OCI-LY7 (cell line): ENCODE results near the gene PTGDS. TPM values are rescaled to one million over a fixed set of nuclear protein-coding genes. Genes with fewer than 3 reads are reported as not detected.

Source experiments
- BruUV-seq: library from RNA; stranded (reverse); fragments of 400-500 nt; replicated peaks from 2 replicates; lab custom pipeline; 2021; lab: Mats Ljungman, UMichigan
- CTCF ChIA-PET: fragments of 300-600 bp; sonication (Branson Sonifier 250); formaldehyde crosslinking; loops from one replicate; lab custom pipeline; 2022; ENCODE audit warnings: antibody characterized with exemption; ENCODE audit not compliant: unreplicated experiment; lab: Charles Lee
- POLR2A ChIA-PET: fragments of 300-600 bp; sonication (Branson Sonifier 250); formaldehyde crosslinking; loops from one replicate; lab custom pipeline; 2022; ENCODE audit warnings: antibody characterized with exemption; lab: Charles Lee
- DNase-seq: peaks from one replicate; pipeline ENCODE4 v3.0.0-alpha.2; 2015; ENCODE audit warnings: low spot score
- H2AFZ ChIP-seq: fragments of 200-600 bp; sonication (generic), shearing (Covaris generic); 2 replicates; pipeline ENCODE4 v1.6.1; 2014; ENCODE audit warnings: mild to moderate bottlenecking, antibody characterized with exemption, low read length, moderate library complexity
- H3K27ac ChIP-seq: fragments of 200-600 bp; sonication (generic); 2 replicates; pipeline ENCODE4 v1.5.1; 2014; ENCODE audit warnings: mixed run types, low read depth, mild to moderate bottlenecking, moderate library complexity, low read length, inconsistent platforms; ENCODE audit not compliant: poor library complexity, severe bottlenecking
- H3K36me3 ChIP-seq: fragments of 200-600 bp; sonication (generic); 2 replicates; pipeline ENCODE4 v1.6.1; 2014; ENCODE audit warnings: mild to moderate bottlenecking, antibody characterized with exemption, low read length, moderate library complexity, mixed read lengths; ENCODE audit not compliant: insufficient read depth
- H3K4me1 ChIP-seq: fragments of 200-600 bp; sonication (generic); 2 replicates; pipeline ENCODE4 v1.5.1; 2014; ENCODE audit warnings: mild to moderate bottlenecking, low read length; ENCODE audit not compliant: insufficient read depth, poor library complexity, severe bottlenecking
- H3K4me2 ChIP-seq: fragments of 200-600 bp; sonication (generic); 2 replicates; pipeline ENCODE4 v1.6.1; 2014; ENCODE audit warnings: mild to moderate bottlenecking, low read length
- H3K4me3 ChIP-seq: fragments of 200-600 bp; sonication (generic); 2 replicates; pipeline ENCODE4 v1.5.1; 2014; ENCODE audit warnings: mild to moderate bottlenecking, low read depth, low read length; ENCODE audit not compliant: poor library complexity, severe bottlenecking
- H3K79me2 ChIP-seq: fragments of 200-600 bp; sonication (generic); 2 replicates; pipeline ENCODE4 v1.6.1; 2016; ENCODE audit warnings: low read depth, mild to moderate bottlenecking, low read length, moderate library complexity, mixed read lengths; ENCODE audit not compliant: insufficient read depth
- H3K9me2 ChIP-seq: fragments of 200-600 bp; sonication (generic); 2 replicates; pipeline ENCODE4 v1.6.1; 2016; ENCODE audit warnings: mild to moderate bottlenecking, low read length, mixed read lengths; ENCODE audit not compliant: insufficient read depth
- H3K9me3 ChIP-seq: fragments of 200-600 bp; sonication (generic); 2 replicates; pipeline ENCODE4 v1.6.1; 2014; ENCODE audit warnings: mild to moderate bottlenecking, mixed run types, low read length, mixed read lengths
- H4K20me1 ChIP-seq: fragments of 200-600 bp; sonication (generic); 2 replicates; pipeline ENCODE4 v1.6.1; 2014; ENCODE audit warnings: mild to moderate bottlenecking, antibody characterized with exemption, low read length, moderate library complexity, mixed read lengths; ENCODE audit not compliant: insufficient read depth
- EZH2phosphoT487 ChIP-seq: fragments of 200-600 bp; sonication (generic); IDR thresholded peaks from 2 replicates; pipeline ENCODE4 v1.6.1; 2018; ENCODE audit warnings: low read depth, borderline replicate concordance, mild to moderate bottlenecking, mixed run types, antibody characterized with exemption, low read length, moderate library complexity, mixed read lengths
- intact Hi-C: fragments of 100-400 bp; cut with micrococcal nuclease; formaldehyde crosslinking; loops from one replicate; pipeline ENCODE4 v1.10.0; 2022; ENCODE audit not compliant: unreplicated experiment
- total RNA-seq, 2 experiments: library from RNA; depleted of rRNA in 1 of 2; stranded (reverse); fragments of >200 nt in 1 of 2; shearing (Covaris generic) in 1 of 2; gene quantifications; 2 replicates each; pipeline ENCODE4 v1.2.3, GENCODE V29; 2014 to 2022
- TF ChIP-seq, protein P1 (sequence below): fragments of 200-600 bp; sonication (generic); conservative IDR thresholded peaks from 2 replicates; pipeline ENCODE4 v1.5.1; 2014; ENCODE audit warnings: mild to moderate bottlenecking, antibody characterized with exemption, low read length, moderate library complexity, mixed read lengths

The PTGDS gene
- total RNA-seq, 2 experiments from 2014 or later, result not detected

DNA sequence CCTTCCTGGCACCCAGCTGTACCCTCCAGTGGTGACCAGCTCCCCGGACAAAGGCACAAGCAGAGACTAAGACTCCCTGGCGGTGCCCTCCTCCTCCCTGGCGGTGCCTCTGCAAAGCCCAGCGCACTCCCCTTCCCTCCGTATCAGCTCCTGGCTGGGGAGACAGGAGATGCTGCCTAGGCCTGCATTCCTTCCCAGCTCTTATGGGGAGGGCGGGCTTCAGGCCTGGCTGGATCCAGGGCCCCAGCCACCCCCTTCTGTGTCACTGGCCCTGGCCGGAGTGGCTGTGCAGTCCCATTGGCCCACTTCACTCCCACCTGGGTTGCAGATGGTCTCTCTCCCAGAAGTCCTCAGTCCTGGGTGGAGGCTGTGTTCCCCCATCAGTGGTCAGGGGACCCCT, 18.8 kb upstream of the PTGDS start:
- H3K36me3 ChIP-seq, result no peaks in the 10 kb centered on the region

DNA sequence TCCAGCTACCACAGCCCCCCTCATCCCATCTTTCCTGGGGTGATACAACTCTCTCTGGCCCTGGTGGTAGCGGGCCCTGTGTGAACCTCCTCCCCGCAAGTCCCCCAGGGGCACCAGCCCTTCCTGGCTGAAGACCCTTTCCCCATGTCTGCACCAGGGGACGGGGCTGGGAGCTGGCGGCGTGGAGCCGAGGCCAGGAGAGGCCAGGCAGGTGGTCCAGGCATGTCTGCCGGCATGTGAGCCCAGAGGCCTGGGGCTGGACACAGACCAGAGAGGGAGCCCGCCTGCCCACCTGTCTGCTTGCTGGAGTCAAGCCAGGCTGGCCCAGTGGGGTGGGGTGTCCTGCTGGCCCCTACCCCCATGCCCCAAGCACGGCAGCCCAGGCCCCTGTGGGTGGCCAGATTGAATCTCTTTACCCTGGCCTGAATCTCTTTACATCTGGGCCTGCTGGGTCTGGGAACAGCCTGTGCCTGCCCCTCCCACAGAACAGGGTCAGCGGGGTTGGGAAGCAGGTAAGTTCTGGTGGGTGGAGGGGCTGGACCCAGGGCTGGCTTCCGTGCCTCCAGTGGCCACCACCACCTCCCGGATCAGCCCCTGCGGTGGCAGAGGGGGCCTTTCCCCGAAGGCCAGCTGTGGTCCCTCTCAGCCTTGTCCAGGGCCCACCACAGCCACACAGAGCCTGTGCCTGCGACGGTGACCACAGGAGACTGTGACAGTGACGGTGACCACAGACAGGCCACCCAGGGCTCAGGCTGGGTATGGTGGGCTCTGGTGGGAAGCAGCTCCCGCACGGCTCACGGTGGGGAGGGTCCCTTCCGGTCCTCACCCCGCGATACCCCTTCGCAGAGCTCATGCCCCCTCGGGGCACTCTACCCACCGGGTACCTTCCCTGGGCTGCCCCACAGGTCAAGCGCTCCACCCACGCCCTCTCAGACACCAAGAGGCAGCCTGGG, 18.1 kb upstream of the PTGDS start:
- DNase-seq, result no peak
- POLR2A ChIA-PET, result no interaction called here
- H4K20me1 ChIP-seq, result no peaks in the 10 kb centered on the region
- no peaks in the 10 kb centered on the region for H3K36me3 ChIP-seq
- H3K79me2 ChIP-seq, result no peaks in the 10 kb centered on the region
- H2AFZ ChIP-seq, result no peak overlapping the region
- no peaks in the 10 kb centered on the region for H3K9me2 ChIP-seq
- no peak overlapping the region for H3K4me3 ChIP-seq
- H3K4me2 ChIP-seq, result no peak overlapping the region
- H3K9me3 ChIP-seq, result no peaks in the 10 kb centered on the region
- BruUV-seq, result no TSS peak
- no peak overlapping the region for H3K27ac ChIP-seq
- CTCF ChIA-PET, result interaction anchor here (0.6 kb wide), 4 partner anchors 16 to 1034 kb away, joined by 3 to 14 read pairs (median 7); no protein-coding TSS in a partner anchor
- intact Hi-C loops, result no loop called here
- TF ChIP-seq, protein P1, sequence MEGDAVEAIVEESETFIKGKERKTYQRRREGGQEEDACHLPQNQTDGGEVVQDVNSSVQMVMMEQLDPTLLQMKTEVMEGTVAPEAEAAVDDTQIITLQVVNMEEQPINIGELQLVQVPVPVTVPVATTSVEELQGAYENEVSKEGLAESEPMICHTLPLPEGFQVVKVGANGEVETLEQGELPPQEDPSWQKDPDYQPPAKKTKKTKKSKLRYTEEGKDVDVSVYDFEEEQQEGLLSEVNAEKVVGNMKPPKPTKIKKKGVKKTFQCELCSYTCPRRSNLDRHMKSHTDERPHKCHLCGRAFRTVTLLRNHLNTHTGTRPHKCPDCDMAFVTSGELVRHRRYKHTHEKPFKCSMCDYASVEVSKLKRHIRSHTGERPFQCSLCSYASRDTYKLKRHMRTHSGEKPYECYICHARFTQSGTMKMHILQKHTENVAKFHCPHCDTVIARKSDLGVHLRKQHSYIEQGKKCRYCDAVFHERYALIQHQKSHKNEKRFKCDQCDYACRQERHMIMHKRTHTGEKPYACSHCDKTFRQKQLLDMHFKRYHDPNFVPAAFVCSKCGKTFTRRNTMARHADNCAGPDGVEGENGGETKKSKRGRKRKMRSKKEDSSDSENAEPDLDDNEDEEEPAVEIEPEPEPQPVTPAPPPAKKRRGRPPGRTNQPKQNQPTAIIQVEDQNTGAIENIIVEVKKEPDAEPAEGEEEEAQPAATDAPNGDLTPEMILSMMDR, result no peak
- TF ChIP-seq EZH2phosphoT487, result no peak
- no peaks in the 10 kb centered on the region for H3K4me1 ChIP-seq

More for the DNA sequence above, 18.8 kb upstream of the PTGDS start:
- POLR2A ChIA-PET, result no interaction called here
- CTCF ChIA-PET, result interaction anchor here (0.6 kb wide), 1 partner anchor 15 kb away, joined by 3 read pairs; no protein-coding TSS in a partner anchor
- no peaks in the 10 kb centered on the region for H3K79me2 ChIP-seq
- H3K9me3 ChIP-seq, result no peaks in the 10 kb centered on the region
- no TSS peak for BruUV-seq
- H2AFZ ChIP-seq, result no peak overlapping the region
- H3K4me3 ChIP-seq, result no peak overlapping the region
- intact Hi-C loops, result no loop called here
- no peaks in the 10 kb centered on the region for H3K4me1 ChIP-seq
- no peak for TF ChIP-seq EZH2phosphoT487
- TF ChIP-seq, protein P1, result no peak
- no peak overlapping the region for H3K27ac ChIP-seq
- no peak for DNase-seq
- H3K9me2 ChIP-seq, result no peaks in the 10 kb centered on the region
- H4K20me1 ChIP-seq, result no peaks in the 10 kb centered on the region
- no peak overlapping the region for H3K4me2 ChIP-seq
